ENCODE results near the gene MIPOL1. TPM values are rescaled to one million over a fixed set of nuclear protein-coding genes. Genes with fewer than 3 reads are reported as not detected.
"Not testable (repeated sequence)": the region's sequence is repeated elsewhere in the genome, so short reads cannot be mapped to it uniquely, and the experiment has no call there.

The MIPOL1 gene
- total and polyA plus RNA-seq, 8 donors: 10.4 to 16.0 (median 12.4) TPM

- H3K36me3 ChIP-seq: no peaks in the 10 kb centered on the region
- no peak for TF ChIP-seq CTCF (IDR thresholded peaks at IDR 0.05)
- H3K27ac ChIP-seq: no peak overlapping the region
- no peak overlapping the region for H3K4me3 ChIP-seq
- DNase-seq: no peak
- ATAC-seq: no peak
- peaks cover 0 to 13% of the 10 kb centered on the region in 2 donors for H3K9me3 ChIP-seq
- intact Hi-C loops (cut with DNase I): no loop called here
- H3K4me1 ChIP-seq: no peaks in the 10 kb centered on the region
- H3K27me3 ChIP-seq: no peaks in the 10 kb centered on the region
Observed at GRCh38 chr14:37551119-37551518, 353.4 kb downstream of the MIPOL1 start.

GRCh38 chr14:37553935-37554550, 356.3 kb downstream of the MIPOL1 start:
- ATAC-seq (no peak), DNase-seq (no peak)
- intact Hi-C loops (cut with DNase I): no loop called here
- Histone ChIP-seq H3K9me3 (peaks cover 0 to 22% of the 10 kb centered on the region in 2 donors), H3K27me3 (no peaks in the 10 kb centered on the region), H3K4me3 (no peak overlapping the region), H3K27ac (no peak overlapping the region), H3K36me3 (no peaks in the 10 kb centered on the region), H3K4me1 (no peaks in the 10 kb centered on the region)
- no peak for TF ChIP-seq CTCF (IDR thresholded peaks at IDR 0.05)

- H3K4me1 ChIP-seq; intact Hi-C loops (cut with DNase I); DNase-seq; H3K4me3 ChIP-seq; H3K36me3 ChIP-seq; H3K27me3 ChIP-seq; ATAC-seq; H3K27ac ChIP-seq: not testable (repeated sequence)
- H3K9me3 ChIP-seq: peaks cover 0 to 22% of the 10 kb centered on the region in 2 donors
Observed at GRCh38 chr14:37555596-37555995, 357.9 kb downstream of the MIPOL1 start.

- no peaks in the 10 kb centered on the region for H3K4me1 ChIP-seq
- DNase-seq: no peak
- H3K27me3 ChIP-seq: no peaks in the 10 kb centered on the region
- no peaks in the 10 kb centered on the region for H3K36me3 ChIP-seq
- intact Hi-C loops (cut with DNase I): no loop called here
- H3K27ac ChIP-seq: no peak overlapping the region
- no peak for TF ChIP-seq CTCF (IDR thresholded peaks at IDR 0.05)
- H3K4me3 ChIP-seq: no peak overlapping the region
- ATAC-seq: no peak
- peaks cover 0 to 9% of the 10 kb centered on the region in 2 donors for H3K9me3 ChIP-seq
Observed at GRCh38 chr14:37558740-37559139, 361.0 kb downstream of the MIPOL1 start.

GRCh38 chr14:37559386-37559785, 361.6 kb downstream of the MIPOL1 start:
- intact Hi-C loops (cut with DNase I): no loop called here
- Histone ChIP-seq H3K4me3 (no peak overlapping the region), H3K9me3 (peaks cover 0 to 9% of the 10 kb centered on the region in 2 donors), H3K4me1 (no peaks in the 10 kb centered on the region), H3K27ac (no peak overlapping the region), H3K27me3 (no peaks in the 10 kb centered on the region), H3K36me3 (no peaks in the 10 kb centered on the region)
- TF ChIP-seq CTCF (IDR thresholded peaks at IDR 0.05): no peak
- DNase-seq (no peak), ATAC-seq (no peak)

GRCh38 chr14:37563189-37563588, 365.5 kb downstream of the MIPOL1 start:
- ATAC-seq (no peak), DNase-seq (no peak)
- Histone ChIP-seq H3K27ac (no peak overlapping the region), H3K9me3 (no peaks in the 10 kb centered on the region), H3K4me1 (no peaks in the 10 kb centered on the region), H3K27me3 (no peaks in the 10 kb centered on the region), H3K4me3 (no peak overlapping the region), H3K36me3 (no peaks in the 10 kb centered on the region)
- no peak for TF ChIP-seq CTCF (IDR thresholded peaks at IDR 0.05)
- intact Hi-C loops (cut with DNase I): no loop called here
